Stimulated activated CD4-positive, alpha-beta T cell treated with anti-CD3 and anti-CD28 coated beads, Interleukin-12 subunit alpha, Interleukin-12 subunit beta, amount 100 ng/mL, for 4 hours (primary cell): ENCODE results near the gene ARFGEF2.
"Not testable (repeated sequence)": the region's sequence is repeated elsewhere in the genome, so short reads cannot be mapped to it uniquely, and the experiment has no call there.

Experiments used
- DNase-seq: peaks from one replicate; pipeline ENCODE4 v3.0.0-alpha.2; 2020

The ARFGEF2 gene

DNA sequence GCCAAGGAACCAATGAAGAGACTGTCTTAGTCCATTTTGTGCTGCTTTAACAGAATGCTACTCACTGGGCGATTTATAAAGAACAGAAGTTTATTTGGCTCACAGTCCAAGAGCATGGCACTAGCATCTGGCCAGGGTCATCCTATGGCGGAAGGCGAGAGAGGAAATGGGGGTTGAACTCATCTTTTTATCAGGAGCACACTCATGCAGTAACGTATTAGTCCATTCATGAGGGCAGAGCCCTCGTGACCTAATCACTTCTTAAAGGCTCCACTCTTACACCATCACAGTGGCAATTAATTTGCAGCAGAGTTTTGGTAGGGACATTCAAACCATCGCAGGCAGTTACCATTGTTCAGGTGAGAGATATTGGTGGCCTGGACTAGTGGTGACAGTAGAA lies 8.5 kb downstream of the ARFGEF2 start:
- DNase-seq = no peak

DNA sequence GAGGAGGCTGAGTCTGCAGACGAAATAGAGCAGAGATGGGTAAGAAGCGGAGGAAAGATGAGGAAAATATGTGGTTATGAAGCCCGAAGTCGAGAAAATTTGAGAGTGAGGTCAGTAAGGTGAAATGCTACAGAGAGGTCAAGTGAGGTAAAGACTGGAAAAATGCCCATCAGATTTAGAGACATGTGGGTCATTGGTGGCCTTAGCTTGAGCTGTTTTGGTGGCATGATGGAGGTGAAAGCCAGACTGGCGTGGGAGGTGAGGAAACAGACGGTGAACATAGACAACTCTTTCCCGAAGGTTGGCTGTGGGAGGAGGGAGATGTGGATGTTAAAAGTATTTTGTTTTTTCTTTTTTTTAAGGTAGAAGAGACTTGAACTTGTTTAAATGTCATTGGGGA lies 9.4 kb downstream of the ARFGEF2 start:
- no peak for DNase-seq

DNA sequence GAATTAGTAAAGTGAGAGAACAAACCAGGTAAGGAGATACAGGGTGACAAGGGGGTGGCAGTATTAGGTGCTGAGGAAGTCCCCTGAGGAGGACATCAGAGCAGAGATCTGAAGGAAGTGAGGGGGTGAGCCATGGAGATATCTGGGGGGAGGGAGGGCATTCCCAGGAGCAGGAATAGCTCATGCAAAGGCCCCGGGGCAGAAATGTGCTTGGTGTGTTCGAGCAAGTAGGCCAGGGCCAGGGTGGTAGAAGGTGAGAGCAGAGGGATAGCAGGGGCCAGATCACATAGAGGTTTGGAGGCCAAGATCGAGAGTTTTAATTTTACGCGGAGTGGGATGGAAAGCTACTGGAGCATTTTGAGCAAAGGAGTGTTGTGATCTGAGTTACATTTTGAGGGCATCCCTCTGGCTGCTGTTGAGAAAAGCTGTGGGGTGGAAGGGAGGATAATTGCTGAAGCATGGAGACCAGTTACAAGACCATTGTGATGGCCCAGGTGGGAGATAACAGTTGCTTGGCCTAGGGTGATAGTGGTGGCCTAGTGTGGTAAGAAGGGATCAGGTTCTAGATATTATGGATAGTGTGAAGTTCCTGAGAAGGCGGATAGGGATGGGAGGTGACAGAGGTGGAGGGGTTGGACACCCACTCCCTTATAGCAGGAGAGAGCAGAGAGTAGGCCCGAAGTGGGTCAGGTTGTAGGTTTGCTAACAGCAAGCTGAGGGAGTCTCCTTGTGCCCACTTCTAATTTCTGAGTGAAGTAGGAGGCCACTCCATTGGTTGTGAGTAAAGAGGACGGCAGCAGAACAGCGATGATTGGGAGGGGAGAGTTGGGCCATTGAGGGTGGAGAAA lies 10.2 kb downstream of the ARFGEF2 start:
- DNase-seq = no peak

DNA sequence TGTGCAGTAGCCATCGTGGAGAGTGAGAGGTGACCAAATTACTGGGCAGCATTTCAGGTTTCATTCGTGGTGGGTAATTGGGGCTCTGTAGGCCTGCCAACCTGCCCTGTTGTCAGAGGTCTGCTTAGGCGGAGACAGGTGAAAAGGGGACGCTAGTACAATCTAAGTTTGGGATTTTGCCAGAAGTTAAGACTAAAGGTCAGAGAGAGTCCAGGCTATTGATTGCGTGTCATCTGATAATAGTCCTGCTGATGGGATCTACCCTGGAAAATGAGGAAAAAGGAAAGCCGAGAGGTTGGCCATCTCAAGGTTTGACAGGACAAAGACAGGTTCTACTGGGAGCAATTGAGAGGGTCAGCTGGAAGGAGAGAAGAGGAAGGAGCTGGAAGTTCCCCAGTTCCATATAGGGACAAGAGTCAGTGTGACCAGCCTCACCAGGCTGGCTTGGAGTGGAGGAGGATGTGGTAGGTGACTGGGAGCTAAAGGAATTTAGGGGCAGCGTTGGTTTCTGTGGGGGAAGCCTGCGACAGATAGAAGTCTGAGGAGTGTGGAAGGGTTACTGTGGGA lies 10.9 kb downstream of the ARFGEF2 start:
- no peak for DNase-seq

DNA sequence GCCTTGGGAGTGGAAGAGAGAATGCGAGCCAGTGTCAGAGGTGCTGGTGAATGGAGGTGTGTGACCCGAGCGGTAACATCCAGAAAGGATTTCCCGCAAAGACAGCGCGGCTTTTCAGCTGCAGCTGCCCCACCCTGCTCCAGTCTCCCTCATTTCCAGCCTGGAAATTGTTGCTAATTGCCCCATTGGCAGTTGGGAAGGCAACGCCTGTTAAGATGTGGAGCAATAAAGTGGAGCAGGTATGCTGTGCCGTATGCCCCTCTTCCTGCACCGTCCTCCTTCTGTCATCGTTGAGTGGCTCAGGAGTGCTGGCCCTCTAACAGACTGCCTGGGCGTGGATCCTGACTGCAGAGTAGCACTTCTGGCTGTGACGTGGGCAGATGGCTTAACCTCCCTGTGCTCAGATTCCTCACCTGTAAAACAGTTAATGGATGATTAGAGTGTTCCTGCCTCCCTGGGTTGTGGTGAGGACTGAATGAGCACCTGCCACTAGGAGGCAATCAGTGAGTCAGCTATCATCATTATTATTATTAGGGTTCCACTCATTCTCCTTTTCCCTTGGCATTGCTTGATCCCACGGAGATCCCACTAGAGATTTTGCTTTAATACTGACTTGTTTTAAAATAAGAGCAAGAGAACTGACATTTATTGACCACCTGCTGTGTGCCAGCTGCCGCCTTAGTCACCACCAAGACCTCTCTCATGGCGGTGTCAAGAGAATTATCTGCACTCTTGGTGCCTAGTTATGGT lies 11.7 kb downstream of the ARFGEF2 start:
- no peak for DNase-seq

DNA sequence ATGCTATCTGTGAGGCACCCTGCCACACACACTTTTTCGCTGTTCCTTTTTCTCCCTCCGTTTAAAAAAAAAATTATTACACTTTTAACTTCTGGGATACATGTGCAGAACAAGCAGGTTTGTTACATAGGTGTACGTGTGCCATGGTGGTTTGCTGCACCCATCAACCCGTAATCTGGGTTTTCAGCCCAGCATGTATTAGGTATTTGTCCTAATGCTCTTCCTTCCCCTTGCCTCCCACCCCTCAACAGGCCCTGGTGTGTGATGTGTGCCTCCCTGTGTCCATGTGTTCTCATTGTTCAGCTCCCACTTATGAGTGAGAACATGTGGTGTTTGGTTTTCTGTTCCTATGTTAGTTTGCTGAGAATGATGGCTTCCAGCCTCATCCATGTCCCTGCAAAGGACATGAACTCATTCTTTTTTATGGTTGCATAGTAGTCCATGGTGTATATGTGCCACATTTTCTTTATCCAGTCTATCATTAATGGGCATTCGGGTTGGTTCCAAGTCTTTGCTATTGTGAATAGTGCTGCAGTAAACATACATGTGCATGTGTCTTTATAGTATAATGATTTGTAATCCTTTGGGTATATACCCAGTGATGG lies 12.9 kb downstream of the ARFGEF2 start:
- not testable (repeated sequence) for DNase-seq

DNA sequence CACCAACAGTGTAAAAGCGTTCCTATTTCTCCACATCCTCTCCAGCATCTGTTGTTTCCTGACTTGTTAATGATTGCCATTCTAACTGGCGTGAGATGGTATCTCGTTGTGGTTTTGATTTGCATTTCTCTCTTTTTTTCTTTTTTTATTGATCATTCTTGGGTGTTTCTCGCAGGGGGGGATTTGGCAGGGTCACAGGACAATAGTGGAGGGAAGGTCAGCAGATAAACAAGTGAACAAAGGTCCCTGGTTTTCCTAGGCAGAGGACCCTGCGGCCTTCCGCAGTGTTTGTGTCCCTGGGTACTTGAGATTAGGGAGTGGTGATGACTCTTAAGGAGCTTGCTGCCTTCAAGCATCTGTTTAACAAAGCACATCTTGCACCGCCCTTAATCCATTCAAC lies 13.5 kb downstream of the ARFGEF2 start:
- DNase-seq = not testable (repeated sequence)

DNA sequence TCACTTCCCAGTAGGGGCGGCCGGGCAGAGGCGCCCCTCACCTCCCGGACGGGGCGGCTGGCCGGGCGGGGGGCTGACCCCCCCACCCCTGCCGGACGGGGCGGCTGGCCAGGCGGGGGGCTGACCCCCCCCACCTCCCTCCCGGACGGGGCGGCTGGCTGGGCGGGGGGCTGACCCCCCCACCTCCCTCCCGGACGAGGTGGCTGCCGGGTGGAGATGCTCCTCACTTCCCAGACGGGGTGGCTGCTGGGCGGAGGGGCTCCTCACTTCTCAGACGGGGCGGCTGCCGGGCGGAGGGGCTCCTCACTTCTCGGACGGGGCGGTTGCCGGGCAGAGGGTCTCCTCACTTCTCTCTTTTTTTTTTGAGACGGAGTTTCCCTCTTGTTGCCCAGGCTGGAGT lies 14.7 kb downstream of the ARFGEF2 start:
- not testable (repeated sequence) for DNase-seq

DNA sequence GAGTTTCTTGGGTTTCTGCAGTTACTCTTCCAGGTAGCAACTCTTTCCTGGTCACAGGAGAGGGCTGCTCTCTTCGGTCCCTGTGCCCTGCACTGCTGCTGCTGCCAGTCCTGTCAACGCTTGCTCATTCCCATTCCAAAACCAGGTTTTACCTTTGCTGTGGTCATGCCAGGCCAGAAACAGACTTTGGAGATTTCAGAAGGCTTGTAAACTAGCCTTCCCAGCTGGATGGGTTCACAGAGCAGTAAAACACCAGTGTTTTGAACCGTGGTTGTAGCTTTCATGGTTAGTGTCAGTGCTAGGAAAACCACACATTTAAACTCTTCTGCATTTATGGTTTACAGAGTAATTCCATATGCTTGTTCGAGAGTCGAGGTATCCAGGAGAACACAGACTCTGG lies 16.2 kb downstream of the ARFGEF2 start:
- no peak for DNase-seq

DNA sequence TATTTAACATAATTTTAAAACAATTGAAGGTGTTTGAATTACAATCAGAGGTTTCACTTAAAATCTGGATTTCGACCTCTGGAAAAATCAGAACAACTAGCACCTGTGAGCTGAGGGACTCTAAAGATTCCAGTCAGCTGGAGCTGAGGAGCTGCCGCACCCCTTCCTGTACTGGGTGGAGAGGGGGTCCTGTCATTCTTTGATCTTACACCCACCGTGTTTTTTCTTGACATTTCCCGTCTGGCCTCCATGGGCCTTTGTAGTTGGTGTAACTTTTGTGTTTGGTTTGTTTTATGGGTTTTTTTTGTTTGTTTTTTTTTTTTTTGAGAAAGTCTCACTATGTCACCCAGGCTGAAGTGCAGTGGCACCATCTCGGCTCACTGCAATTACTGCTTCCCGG lies 17.2 kb downstream of the ARFGEF2 start:
- DNase-seq = no peak

DNA sequence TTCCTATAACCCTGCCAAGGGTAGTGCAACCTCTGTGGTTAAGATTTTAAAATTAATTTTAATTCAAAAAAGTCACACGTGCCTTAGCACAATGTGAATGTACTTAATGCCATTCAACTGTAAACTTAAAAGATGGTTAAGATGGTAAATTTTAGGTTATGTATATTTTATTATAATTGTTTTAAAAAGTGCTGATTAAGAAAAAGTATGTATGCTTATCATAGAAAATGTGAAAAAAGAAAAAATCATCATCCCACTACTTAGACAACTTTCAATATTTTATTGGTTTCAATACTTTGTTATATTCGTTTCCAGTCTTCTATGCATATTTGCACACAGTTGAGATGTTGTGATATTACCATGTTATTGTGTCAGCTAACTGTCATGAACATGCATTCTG lies 18.7 kb downstream of the ARFGEF2 start:
- DNase-seq = no peak

DNA sequence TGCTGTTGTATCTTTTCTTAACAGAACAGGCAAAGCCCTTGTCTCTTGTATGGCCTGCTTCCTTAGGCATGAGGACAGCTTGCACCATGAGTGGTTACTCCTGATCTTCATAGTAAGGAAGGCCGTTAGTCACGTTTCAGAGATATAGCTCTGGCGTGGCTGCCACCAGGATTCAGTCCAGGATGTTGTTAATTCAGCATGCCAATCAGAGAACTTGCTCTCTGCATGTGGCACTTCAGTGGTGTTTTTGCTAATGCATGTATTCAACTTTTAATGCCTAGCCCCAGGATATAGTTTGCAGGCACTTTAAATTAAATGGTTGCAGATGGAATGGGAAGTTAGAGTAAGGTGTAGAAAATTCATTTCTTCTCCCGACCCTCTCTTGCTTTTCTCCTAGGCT lies 20.0 kb downstream of the ARFGEF2 start:
- DNase-seq = no peak

DNA sequence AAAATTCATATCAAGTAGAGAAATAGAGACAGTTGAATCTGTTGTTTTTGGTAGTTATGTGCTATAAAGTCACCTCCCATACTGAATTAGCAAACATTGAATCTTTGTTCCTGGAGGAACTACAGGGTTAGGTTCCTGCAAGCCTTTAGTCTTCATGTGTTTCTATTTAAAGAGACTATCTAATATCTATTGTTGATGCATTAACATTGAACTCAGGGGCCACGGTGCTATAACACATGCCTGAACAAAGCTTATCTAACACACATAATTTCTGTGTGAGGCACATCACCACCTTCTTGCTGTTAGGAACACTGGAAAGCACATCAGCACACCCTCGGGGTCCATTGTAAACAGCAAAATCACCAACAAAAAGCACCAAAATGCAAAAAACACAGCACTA lies 21.2 kb downstream of the ARFGEF2 start:
- no peak for DNase-seq

DNA sequence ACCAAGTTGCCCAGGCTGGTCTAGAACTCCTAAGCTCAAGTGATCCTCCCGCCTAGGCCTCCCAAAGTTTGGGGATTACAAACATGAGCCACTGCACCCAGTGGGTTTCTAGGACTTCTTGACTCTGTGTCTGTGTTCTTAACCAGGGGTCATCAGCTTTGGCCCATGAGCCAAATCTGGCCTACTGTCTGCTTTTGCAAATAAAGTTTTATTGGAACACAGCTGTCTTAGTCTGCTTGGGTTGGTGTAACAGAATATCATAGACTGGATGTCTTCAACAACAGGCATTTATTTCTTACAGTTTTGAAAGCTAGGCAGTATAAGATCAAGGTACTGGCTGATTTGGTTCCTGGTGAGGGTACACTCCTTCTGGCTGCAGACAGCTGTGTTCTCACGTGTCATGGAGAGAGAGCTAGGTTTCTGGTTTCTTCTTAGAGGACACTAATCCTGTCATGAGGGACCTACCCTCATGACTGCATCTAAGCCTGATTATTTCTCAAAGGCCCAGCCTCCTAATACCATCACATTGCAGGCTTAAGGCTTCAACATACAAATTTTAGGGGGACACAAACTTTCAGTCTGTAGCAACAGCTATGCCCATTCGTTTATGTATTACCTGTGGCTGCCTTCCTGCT lies 23.3 kb downstream of the ARFGEF2 start:
- DNase-seq = no peak

DNA sequence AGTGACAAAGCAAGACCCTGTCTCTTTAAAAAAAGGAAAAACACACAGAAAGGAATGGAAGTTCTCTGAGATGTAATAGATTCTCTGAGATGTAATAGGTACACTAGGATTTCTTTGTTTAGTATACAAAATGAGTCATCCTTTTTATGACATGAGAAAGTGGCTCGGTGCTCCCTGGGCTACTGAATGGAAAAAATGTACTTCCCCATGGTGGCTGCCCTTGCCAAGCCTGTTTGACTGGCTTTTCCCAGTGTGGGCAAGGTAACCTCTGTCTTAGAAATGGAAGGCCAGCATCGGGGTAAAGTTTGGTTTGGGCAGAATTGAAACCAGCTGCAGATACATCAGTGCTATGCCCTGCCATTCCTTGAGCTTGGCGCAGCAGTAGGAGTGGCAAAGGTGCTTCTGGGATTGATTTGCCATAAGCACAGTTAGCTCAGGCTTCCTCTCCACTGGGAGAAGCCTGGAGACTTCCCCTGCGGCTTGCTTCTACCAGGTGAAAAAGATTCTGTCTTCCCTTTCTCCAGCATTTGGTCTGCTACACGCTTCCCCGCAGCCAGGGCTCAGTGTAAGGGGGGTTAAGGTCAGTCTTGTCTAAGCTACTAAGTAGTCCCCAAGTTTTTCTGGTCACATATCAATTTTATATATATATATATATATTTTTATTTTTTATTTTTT lies 24.5 kb downstream of the ARFGEF2 start:
- DNase-seq = no peak

DNA sequence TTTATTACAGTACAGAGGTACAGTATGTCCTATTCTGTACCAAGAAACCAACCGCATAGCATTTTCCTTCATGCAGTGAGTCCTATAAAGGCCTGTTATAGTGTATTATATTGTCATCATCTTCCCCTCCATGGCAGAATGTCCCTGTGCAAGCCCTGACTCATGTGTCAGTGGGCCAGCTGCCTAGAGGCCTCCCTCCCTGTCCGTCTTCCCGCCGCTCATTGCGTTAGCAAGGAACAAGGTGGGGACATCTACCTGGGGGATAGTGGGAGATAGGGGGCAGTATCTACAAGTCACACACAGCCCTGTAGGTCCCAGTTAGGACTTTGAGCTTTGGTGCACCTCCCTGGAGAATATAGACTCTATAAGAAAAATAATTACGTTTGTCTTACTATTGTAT lies 27.1 kb downstream of the ARFGEF2 start:
- no peak for DNase-seq

DNA sequence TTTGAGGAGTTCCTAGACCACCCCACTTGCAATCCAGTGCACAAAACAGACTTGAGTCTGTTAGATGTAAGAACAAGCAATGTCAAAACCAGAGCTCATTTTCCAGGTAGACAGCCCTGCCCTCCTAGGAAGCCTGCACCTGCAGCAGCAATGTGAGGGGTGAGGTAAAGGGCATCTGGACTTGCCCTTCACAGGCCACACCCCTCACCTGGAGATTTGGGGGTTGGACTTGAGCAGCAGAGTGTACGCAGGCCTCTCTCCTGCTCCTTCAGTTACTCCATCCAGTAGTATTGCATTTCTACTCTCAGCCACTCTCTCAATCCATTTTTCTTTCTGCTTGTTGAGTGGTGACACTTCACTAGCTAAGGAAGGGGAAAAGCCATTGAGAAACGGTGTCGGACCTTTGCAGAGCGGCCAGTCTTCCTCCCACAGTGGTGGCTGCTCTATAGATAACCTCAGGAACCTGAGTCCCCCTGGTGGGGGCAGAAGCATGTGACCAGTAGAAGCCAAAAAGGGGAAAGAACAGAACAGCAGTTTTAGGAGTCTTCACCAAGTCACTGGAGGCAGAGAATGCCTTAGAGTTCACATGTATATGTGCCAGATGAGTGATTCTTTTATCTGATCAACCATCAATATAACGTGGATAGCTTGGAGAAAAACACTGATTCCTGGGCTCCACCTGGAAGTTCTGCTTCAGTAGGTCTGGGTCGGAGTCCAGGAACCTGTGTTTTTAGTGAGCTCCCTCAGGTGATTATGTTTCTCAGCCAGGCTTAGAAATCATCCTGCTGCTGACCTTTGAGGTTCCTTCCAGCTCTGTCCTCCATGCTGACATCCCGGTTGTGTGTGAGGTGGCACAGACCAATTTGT lies 28.0 kb downstream of the ARFGEF2 start:
- DNase-seq = no peak

DNA sequence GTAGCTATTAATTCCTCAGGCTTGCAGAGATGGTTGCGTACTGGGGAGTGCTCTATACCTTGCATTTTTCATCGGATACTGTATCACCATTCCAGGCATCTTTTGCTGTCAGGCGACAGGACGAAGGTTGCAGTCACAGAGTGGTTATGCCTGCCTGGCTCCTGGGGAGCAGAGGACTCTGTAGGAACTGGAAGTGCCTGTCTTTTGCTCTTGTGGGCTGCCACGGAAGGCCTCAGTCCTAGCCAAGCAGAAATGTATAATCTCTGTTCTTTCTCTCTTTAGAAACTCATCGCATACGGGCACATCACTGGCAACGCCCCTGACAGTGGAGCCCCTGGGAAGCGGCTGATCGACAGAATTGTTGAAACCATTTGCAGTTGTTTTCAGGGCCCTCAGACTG lies 29.5 kb downstream of the ARFGEF2 start:
- no peak for DNase-seq

DNA sequence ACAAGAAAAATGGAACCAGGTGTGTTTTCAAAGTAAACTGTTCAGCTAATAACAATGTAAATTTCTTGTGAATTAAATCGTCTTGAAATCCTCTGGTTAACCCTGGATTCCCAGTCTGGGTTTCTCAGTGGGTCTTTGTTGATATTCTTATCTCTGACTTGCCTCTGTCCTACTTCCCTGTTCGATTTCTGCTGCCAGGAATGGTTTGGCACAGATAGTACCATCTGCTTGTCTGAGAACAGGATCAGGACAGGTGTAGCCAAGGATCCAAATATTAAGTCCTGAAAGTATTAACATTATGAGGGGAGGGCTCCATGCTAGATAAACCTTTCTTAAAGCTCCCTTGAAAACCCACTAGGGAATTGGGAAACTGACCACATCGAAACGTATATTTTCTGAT lies 30.1 kb downstream of the ARFGEF2 start:
- no peak for DNase-seq

DNA sequence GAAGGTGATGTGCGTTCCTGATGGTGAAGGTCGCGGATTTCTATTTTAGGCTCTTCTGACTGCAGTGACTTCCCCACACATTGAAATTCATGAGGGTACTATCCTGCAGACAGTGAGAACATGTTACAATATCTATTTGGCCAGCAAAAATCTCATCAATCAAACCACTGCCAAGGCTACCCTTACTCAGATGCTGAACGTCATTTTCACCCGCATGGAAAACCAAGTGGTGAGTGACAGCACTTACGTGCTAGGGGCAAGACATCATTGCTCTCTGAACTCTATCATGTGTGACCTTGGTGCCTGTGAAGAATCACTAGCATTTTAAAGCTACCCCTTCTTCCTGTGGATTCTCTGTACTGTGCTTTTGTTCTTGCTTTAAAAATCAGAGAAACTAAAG lies 31.1 kb downstream of the ARFGEF2 start:
- no peak for DNase-seq

DNA sequence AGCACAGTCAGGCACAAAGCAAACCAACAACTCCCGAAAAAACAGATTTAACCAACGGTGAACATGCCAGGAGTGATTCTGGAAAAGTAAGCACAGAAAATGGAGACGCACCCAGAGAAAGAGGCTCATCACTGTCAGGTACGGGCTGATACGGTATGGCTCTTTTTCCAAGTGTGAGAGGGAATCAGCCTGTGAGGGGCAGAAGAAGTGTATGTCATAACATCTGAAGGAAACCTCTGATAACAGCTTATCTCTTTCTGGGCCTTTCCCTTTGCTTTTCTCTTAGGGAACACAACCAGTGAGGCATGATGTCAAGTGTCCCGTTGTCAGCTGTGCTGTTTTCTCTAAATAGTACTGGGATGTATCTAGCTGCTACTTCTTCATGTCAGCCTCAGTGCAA lies 32.1 kb downstream of the ARFGEF2 start:
- DNase-seq = no peak

DNA sequence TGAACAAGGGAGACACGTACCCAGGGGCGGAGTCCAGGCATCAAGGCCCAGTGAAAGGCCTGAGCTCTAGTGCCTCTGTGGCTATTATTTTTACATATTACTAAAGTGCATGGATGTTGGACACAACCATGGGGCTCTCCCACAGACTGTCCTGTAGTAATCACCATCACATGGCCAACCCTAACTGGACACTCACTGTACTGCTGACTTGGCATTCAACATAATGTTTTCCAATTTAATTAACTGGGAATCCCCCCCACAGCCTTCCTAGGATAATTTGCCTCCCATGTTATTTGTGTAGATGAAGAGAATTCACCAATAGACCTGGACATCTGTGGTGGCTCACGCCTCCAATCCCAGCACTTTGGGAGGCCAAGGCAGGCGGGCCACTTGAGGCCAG lies 34.5 kb downstream of the ARFGEF2 start:
- no peak for DNase-seq
